Epidermal melanocyte (primary cell): Measurements from ENCODE around the gene TGM2.
"Not testable (repeated sequence)": the region's sequence is repeated elsewhere in the genome, so short reads cannot be mapped to it uniquely, and the experiment has no call there.

Experiments used
- DNase-seq: peaks from one replicate; pipeline ENCODE4 v3.0.0; 2011; ENCODE audit warnings: low spot score; ENCODE audit not compliant: insufficient read length

TGM2 gene

GRCh38 chr20:38117205-38117604 lies 47.9 kb downstream of the TGM2 start:
- no peak for DNase-seq

GRCh38 chr20:38116409-38117165 lies 48.5 kb downstream of the TGM2 start:
- DNase-seq: no peak

GRCh38 chr20:38115896-38116295 lies 49.2 kb downstream of the TGM2 start:
- DNase-seq: no peak

GRCh38 chr20:38115205-38115604 lies 49.9 kb downstream of the TGM2 start:
- no peak for DNase-seq

- DNase-seq: no peak
Observed at GRCh38 chr20:38114353-38114791, 50.7 kb downstream of the TGM2 start.

- no peak for DNase-seq
Observed at GRCh38 chr20:38113401-38114325, 51.4 kb downstream of the TGM2 start.

GRCh38 chr20:38112930-38113294 lies 52.2 kb downstream of the TGM2 start:
- no peak for DNase-seq

GRCh38 chr20:38112261-38112929 lies 52.7 kb downstream of the TGM2 start:
- no peak for DNase-seq

GRCh38 chr20:38111366-38112232 lies 53.5 kb downstream of the TGM2 start:
- no peak for DNase-seq

- no peak for DNase-seq
Observed at GRCh38 chr20:38110525-38111178, 54.4 kb downstream of the TGM2 start.

GRCh38 chr20:38109591-38110524 lies 55.2 kb downstream of the TGM2 start:
- no peak for DNase-seq

GRCh38 chr20:38108986-38109541 lies 56.0 kb downstream of the TGM2 start:
- DNase-seq: no peak

GRCh38 chr20:38108438-38108985 lies 56.6 kb downstream of the TGM2 start:
- no peak for DNase-seq

- DNase-seq: not testable (repeated sequence)
Observed at GRCh38 chr20:38107916-38108315, 57.2 kb downstream of the TGM2 start.

- DNase-seq: not testable (repeated sequence)
Observed at GRCh38 chr20:38107386-38107785, 57.7 kb downstream of the TGM2 start.

GRCh38 chr20:38106461-38106860 lies 58.6 kb downstream of the TGM2 start:
- no peak for DNase-seq

- no peak for DNase-seq
Observed at GRCh38 chr20:38104285-38104684, 60.8 kb downstream of the TGM2 start.

GRCh38 chr20:38102206-38102605 lies 62.9 kb downstream of the TGM2 start:
- DNase-seq: not testable (repeated sequence)

- DNase-seq: no peak
Observed at GRCh38 chr20:38098952-38099351, 66.1 kb downstream of the TGM2 start.
